Liver (tissue), 9 donors: ENCODE measurements around the gene SERPINA5. TPM values are rescaled to one million over a fixed set of nuclear protein-coding genes. Genes with fewer than 3 reads are reported as not detected.

Source experiments
- DNase-seq: peaks from one replicate; pipeline ENCODE4 v3.0.0-alpha.2; 2017; ENCODE audit warnings: low spot score
- H3K27ac ChIP-seq, 2 donors: one replicate each; pipeline ENCODE4 v1.7.0; 2013; ENCODE audit warnings: inconsistent platforms in 2 of 2, low read length in 2 of 2, control low read depth in 1 of 2, low read depth in 1 of 2, mild to moderate bottlenecking in 1 of 2
- H3K27me3 ChIP-seq, 4 donors: one replicate each; pipeline versions ENCODE4 v1.6.1 to v1.7.0; 2013; ENCODE audit warnings: low read length in 3 of 4, inconsistent platforms in 1 of 4, mild to moderate bottlenecking in 1 of 4, moderate library complexity in 1 of 4; ENCODE audit not compliant: control insufficient read depth in 4 of 4, insufficient read depth in 4 of 4
- H3K36me3 ChIP-seq, 4 donors: one replicate each; pipeline versions ENCODE4 v1.6.1 to v1.7.0; 2013; ENCODE audit warnings: low read length in 3 of 4, mild to moderate bottlenecking in 3 of 4, low read depth in 1 of 4, moderate library complexity in 1 of 4; ENCODE audit not compliant: control insufficient read depth in 4 of 4, insufficient read depth in 3 of 4
- H3K4me1 ChIP-seq, 4 donors: one replicate each; pipeline versions ENCODE4 v1.6.1 to v1.7.0; 2013; ENCODE audit warnings: low read length in 3 of 4, mild to moderate bottlenecking in 3 of 4, moderate library complexity in 1 of 4; ENCODE audit not compliant: control insufficient read depth in 4 of 4, insufficient read depth in 4 of 4
- H3K4me3 ChIP-seq, 3 donors: one replicate each; pipeline versions ENCODE4 v1.6.1 to v1.7.0; 2013; ENCODE audit warnings: low read length in 3 of 3, control low read depth in 1 of 3, low read depth in 1 of 3, mild to moderate bottlenecking in 1 of 3
- H3K9ac ChIP-seq, 2 donors: one replicate each; pipeline ENCODE4 v1.7.0; 2013; ENCODE audit warnings: low read length in 2 of 2, mild to moderate bottlenecking in 2 of 2, moderate library complexity in 2 of 2, control low read depth in 1 of 2, low read depth in 1 of 2
- H3K9me3 ChIP-seq, 4 donors: one replicate each; pipeline versions ENCODE4 v1.6.1 to v1.7.0; 2013; ENCODE audit warnings: low read length in 3 of 4; ENCODE audit not compliant: control insufficient read depth in 4 of 4
- ATF3 ChIP-seq: IDR thresholded peaks from 2 replicates; pipeline ENCODE4 v1.6.1; 2016; ENCODE audit warnings: antibody characterized with exemption
- CTCF ChIP-seq: fragments of 150-350 bp; IDR thresholded peaks from 2 replicates; pipeline ENCODE4 v1.5.1; 2017; ENCODE audit warnings: improper control_type of control experiment, low read depth, low read length; ENCODE audit not compliant: missing input control
- EGR1 ChIP-seq, 2 donors: IDR thresholded peaks; 2 replicates each; pipeline ENCODE4 v1.6.1; 2016 to 2018; ENCODE audit warnings: antibody characterized with exemption in 2 of 2, low read depth in 2 of 2
- FOXA1 ChIP-seq: IDR thresholded peaks from 2 replicates; pipeline ENCODE4 v1.6.1; 2016; ENCODE audit warnings: antibody characterized with exemption
- FOXA2 ChIP-seq: IDR thresholded peaks from 2 replicates; pipeline ENCODE4 v1.6.1; 2016; ENCODE audit warnings: antibody characterized with exemption
- GABPA ChIP-seq, 2 donors: IDR thresholded peaks in 1 of 2; conservative IDR thresholded peaks in 1 of 2; 2 replicates each; pipeline ENCODE4 v1.6.1; 2016; ENCODE audit warnings: antibody characterized with exemption in 2 of 2, mild to moderate bottlenecking in 1 of 2, moderate library complexity in 1 of 2
- HNF4A ChIP-seq, 2 donors: conservative IDR thresholded peaks; 2 replicates each; pipeline ENCODE4 v1.6.1; 2016; ENCODE audit warnings: antibody characterized with exemption in 2 of 2, mild to moderate bottlenecking in 2 of 2
- HNF4G ChIP-seq: IDR thresholded peaks from 2 replicates; pipeline ENCODE4 v1.6.1; 2016; ENCODE audit warnings: antibody characterized with exemption
- JUND ChIP-seq, 2 donors: IDR thresholded peaks; 2 replicates each; pipeline ENCODE4 v1.6.1; 2016; ENCODE audit warnings: antibody characterized with exemption in 2 of 2
- MAX ChIP-seq: IDR thresholded peaks from 2 replicates; pipeline ENCODE4 v1.6.1; 2016; ENCODE audit warnings: antibody characterized with exemption
- NR2F2 ChIP-seq: IDR thresholded peaks from 2 replicates; pipeline ENCODE4 v1.6.1; 2016; ENCODE audit warnings: antibody characterized with exemption
- RAD21 ChIP-seq, 2 donors: IDR thresholded peaks; 2 replicates each; pipeline ENCODE4 v1.6.1; 2016; ENCODE audit warnings: antibody characterized with exemption in 2 of 2, mild to moderate bottlenecking in 2 of 2
- REST ChIP-seq: IDR thresholded peaks from 2 replicates; pipeline ENCODE4 v1.6.1; 2016; ENCODE audit warnings: antibody characterized with exemption, mild to moderate bottlenecking
- RXRA ChIP-seq, 2 donors: IDR thresholded peaks; 2 replicates each; pipeline ENCODE4 v1.6.1; 2017 to 2018; ENCODE audit warnings: antibody characterized with exemption in 2 of 2, mild to moderate bottlenecking in 1 of 2
- SP1 ChIP-seq: IDR thresholded peaks from 2 replicates; pipeline ENCODE4 v1.6.1; 2018; ENCODE audit warnings: antibody characterized with exemption, mild to moderate bottlenecking
- TAF1 ChIP-seq: conservative IDR thresholded peaks from 2 replicates; pipeline ENCODE4 v1.6.1; 2016; ENCODE audit warnings: antibody characterized with exemption, mild to moderate bottlenecking
- YY1 ChIP-seq: IDR thresholded peaks from 2 replicates; pipeline ENCODE4 v1.6.1; 2016; ENCODE audit warnings: antibody characterized with exemption, mild to moderate bottlenecking
- ZBTB33 ChIP-seq: IDR thresholded peaks from 2 replicates; pipeline ENCODE4 v1.6.1; 2016; ENCODE audit warnings: antibody characterized with exemption
- WGBS: extraction: QIAGEN DNeasy Blood & Tissue Kit; methylation state at CpG from one replicate; pipeline ENCODE4 v1.1.7; 2013; 5-methylcytosine and 5-hydroxymethylcytosine counted together
- polyA plus RNA-seq, 2 donors: library from polyadenylated mRNA; stranded (reverse) in 1 of 2; unstranded in 1 of 2; fragments of 200-250 nt in 1 of 2; fragments of >200 nt in 1 of 2; fragmentation: Nextera tagmentation in 1 of 2; extraction: Ambion mirVana in 1 of 2; gene quantifications; one replicate each; pipeline versions ENCODE4 v1.2.1 to v1.2.3, GENCODE V29; 2013 to 2015
- total RNA-seq, 2 donors: library from RNA; depleted of rRNA; stranded (reverse); fragments of >200 nt; gene quantifications; one replicate each; pipeline ENCODE4 v1.2.3, GENCODE V29; 2014
- donor health status: healthy.
- donor health status: healthy.
- donor health status: healthy.
- donor health status: healthy.
- donor health status: healthy.

SERPINA5 gene
- total and polyA plus RNA-seq, 4 donors = 37.0 to 250 (median 84.0) TPM

- Histone ChIP-seq H3K9me3 (no peaks in the 10 kb centered on the region), H3K27me3 (no peaks in the 10 kb centered on the region), H3K36me3 (peaks cover 5 to 49% (median 43%) of the 10 kb centered on the region in 4 donors), H3K4me3 (no peak overlapping the region), H3K4me1 (peaks cover 0 to 10% (median 7%) of the 10 kb centered on the region in 4 donors), H3K9ac (no peak overlapping the region), H3K27ac (no peak overlapping the region)
- 90% methylated on average over 4 of the region's 4 CpGs for WGBS
- DNase-seq = no peak
- TF ChIP-seq FOXA1 (no peak), GABPA (IDR thresholded peaks at IDR 0.05 in 1 of 2, conservative IDR thresholded peaks at IDR 0.05 in 1 of 2) (no peak), EGR1 (IDR thresholded peaks at IDR 0.05; ENCODE audit: low read depth in 2 of 2) (no peak), RXRA (IDR thresholded peaks at IDR 0.05) (no peak), ATF3 (no peak), HNF4G (no peak), ZBTB33 (no peak), REST (no peak), TAF1 (no peak), CTCF (no peak), SP1 (no peak), RAD21 (IDR thresholded peaks at IDR 0.05) (no peak), FOXA2 (no peak), NR2F2 (no peak)
These were observed 42.2 kb downstream of the SERPINA5 start for GRCh38 chr14:94623422-94623809.

- H3K27ac ChIP-seq = no peak overlapping the region
- no peak overlapping the region for H3K9ac ChIP-seq
- no peaks in the 10 kb centered on the region for H3K9me3 ChIP-seq
- TF ChIP-seq JUND (IDR thresholded peaks at IDR 0.05) = no peak
- TF ChIP-seq SP1 = no peak
- TF ChIP-seq RAD21 (IDR thresholded peaks at IDR 0.05) = no peak
- TF ChIP-seq HNF4A (conservative IDR thresholded peaks at IDR 0.05) = no peak
- no peak for TF ChIP-seq EGR1 (IDR thresholded peaks at IDR 0.05; ENCODE audit: low read depth in 2 of 2)
- TF ChIP-seq REST = no peak
- no peak for TF ChIP-seq FOXA2
- TF ChIP-seq NR2F2 = no peak
- no peak for TF ChIP-seq FOXA1
- TF ChIP-seq YY1 = no peak
- no peak for TF ChIP-seq RXRA (IDR thresholded peaks at IDR 0.05)
- TF ChIP-seq HNF4G = no peak
- TF ChIP-seq TAF1 = no peak
- TF ChIP-seq MAX = no peak
- no peak overlapping the region for H3K4me3 ChIP-seq
- WGBS = 86% methylated on average over 7 of the region's 7 CpGs
- H3K36me3 ChIP-seq = peaks cover 4 to 44% (median 38%) of the 10 kb centered on the region in 4 donors
- no peaks in the 10 kb centered on the region for H3K27me3 ChIP-seq
- no peak for DNase-seq
- peaks cover 0 to 16% (median 9%) of the 10 kb centered on the region in 4 donors for H3K4me1 ChIP-seq
These were observed 42.8 kb downstream of the SERPINA5 start for GRCh38 chr14:94623856-94624499.
